Skin of body (tissue), 2 donors: ENCODE results near the gene FOXK2. TPM values are rescaled to one million over a fixed set of nuclear protein-coding genes. Genes with fewer than 3 reads are reported as not detected.

Experiments
- DNase-seq: peaks from one replicate; lab custom pipeline; 2025; lab: John Stamatoyannopoulos, UW
- total RNA-seq: library from RNA; depleted of rRNA; stranded (reverse); fragments of >200 nt; gene quantifications from one replicate; pipeline ENCODE4 v1.2.3, GENCODE V29; 2014

FOXK2 gene
- total RNA-seq, 1 donor from 2014 or later = 25.4 TPM

- DNase-seq = no peak
Observed at GRCh38 chr17:82588266-82589175, 69.0 kb downstream of the FOXK2 start.

DNA sequence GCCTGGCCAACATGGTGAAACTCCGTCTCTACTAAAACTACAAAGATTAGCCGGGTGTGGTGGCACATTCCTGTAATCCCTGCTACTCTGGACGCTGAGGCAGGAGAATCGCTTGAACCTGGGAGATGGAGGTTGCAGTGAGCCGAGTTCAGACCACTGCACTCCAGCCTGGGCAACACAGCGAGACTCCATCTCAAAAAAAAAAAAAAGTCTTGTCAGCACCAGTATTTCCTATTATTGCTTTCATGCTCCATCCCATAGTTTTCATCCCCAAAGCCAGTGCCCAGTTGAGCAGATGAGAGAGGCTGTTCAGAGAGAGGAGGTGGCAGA lies 70.3 kb downstream of the FOXK2 start:
- DNase-seq = no peak

- DNase-seq = no peak
Observed at GRCh38 chr17:82590216-82590615, 70.7 kb downstream of the FOXK2 start.

DNA sequence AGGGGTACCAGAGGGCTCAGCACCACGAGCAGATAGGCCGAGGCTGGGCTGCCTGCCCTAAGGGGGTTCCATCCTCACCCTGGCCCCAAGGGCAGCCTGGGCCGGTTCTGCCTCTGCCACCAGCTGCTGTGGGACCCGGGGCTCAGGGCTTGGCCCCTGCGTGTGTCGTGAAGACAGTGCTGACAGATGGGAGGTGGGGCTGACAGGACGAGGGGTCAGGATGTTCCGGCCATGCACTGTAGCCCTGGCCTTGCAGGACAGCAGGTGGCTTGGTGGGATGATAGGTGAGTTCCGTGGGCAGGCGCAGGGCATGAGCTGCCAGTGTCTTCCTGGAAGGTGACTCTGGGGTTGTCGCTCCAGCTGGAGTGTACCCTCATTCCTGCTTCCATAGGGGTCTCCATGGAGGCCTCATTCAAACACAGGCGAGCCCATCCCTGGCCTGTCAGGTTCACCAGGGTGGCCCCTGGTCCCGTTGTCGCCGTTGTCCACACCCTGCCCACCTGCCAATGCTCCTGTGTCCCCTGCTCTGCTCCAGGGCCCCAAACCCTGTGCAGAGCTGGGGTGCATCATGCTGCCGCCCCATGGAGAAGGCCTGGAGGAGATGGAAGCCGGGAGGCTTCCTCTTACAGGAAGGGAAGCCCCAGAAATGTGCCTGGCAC lies 71.5 kb downstream of the FOXK2 start:
- DNase-seq = no peak

DNA sequence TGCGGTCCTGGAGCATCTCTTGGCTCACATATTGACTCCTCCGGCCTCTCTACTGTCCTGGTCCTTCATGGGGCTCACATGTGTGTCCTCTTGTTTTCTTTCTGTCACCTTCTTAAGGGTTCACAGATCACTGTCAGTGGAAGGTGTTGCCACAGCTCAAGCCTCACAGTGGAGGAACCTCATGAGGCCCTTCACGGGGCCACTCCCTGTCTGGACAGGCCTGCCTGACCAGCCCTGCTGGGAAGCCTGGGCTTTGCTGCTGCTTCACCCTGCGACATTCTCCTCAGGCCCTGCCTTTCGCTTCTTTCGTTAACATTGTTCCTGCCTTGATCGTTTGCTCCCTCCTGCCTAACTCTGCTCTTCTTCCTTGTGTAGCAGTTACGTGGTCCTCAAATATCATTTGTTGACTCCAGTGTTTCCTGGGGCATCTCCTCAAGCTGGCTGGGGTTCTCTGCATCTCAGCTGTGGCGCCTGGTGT lies 72.8 kb downstream of the FOXK2 start:
- DNase-seq = no peak

- peak; percentile 70 for DNase-seq
Observed at GRCh38 chr17:82592767-82593589, 73.4 kb downstream of the FOXK2 start.

- DNase-seq = no peak
Observed at GRCh38 chr17:82593590-82594087, 74.1 kb downstream of the FOXK2 start.

DNA sequence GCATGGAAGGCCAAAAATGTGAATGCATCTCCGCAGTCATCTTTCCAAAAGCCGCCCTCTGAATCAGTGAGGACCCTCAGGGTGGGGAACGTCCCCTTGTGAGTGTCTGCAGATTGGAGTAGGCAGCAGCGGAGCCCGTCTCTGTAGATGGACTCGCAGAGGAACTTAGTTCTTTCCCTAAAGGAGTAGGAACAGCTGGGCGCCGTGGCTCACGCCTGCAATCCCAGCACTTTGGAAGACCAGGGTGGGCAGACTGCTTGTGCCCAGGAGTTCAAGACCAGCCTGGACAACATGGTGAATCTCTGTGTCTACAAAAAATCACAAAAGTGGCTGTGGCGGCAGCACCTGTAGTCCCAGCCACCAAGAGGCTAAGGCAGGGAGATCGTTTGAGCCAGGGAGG lies 75.0 kb downstream of the FOXK2 start:
- DNase-seq = no peak

DNA sequence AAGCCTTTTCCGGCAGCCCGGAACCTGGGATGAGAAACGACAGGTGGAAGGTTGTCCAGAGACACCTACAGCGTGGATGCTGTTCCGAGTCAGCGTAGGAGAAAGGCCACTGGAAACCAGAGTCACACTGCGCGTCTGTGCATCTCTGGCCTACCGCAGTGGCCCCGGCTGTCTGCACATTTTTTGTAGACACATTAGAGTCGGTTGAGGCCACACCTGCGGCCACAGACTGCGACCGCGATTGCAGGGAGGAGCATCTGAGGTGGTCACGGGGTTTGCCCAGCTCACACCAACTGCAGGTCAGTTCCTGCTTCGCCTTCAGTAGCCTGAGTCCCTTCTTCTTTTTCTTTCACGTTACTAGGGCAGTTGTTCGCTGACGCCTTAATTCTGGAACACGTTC lies 76.4 kb downstream of the FOXK2 start:
- DNase-seq = no peak

DNA sequence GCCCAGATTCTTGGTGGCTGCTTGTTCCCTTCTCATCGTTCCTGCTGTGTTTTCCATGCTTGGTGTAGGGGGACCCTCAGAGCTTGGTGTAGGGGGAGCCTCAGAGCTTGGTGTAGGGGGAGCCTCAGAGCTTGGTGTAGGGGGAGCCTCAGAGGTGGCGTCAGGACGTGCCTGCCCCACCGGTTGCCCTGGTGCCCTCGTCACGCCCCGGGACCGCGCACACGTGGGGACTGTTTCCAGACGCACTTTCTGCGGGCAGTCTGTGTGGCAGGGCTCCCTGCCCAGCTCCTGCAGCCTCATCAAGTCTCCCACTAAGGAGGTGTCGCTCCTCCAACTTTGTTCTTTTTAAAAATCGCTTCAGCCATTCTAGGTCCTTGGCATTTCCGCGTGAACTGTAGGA lies 76.8 kb downstream of the FOXK2 start:
- DNase-seq = no peak

GRCh38 chr17:82596837-82597672 lies 77.5 kb downstream of the FOXK2 start:
- no peak for DNase-seq

DNA sequence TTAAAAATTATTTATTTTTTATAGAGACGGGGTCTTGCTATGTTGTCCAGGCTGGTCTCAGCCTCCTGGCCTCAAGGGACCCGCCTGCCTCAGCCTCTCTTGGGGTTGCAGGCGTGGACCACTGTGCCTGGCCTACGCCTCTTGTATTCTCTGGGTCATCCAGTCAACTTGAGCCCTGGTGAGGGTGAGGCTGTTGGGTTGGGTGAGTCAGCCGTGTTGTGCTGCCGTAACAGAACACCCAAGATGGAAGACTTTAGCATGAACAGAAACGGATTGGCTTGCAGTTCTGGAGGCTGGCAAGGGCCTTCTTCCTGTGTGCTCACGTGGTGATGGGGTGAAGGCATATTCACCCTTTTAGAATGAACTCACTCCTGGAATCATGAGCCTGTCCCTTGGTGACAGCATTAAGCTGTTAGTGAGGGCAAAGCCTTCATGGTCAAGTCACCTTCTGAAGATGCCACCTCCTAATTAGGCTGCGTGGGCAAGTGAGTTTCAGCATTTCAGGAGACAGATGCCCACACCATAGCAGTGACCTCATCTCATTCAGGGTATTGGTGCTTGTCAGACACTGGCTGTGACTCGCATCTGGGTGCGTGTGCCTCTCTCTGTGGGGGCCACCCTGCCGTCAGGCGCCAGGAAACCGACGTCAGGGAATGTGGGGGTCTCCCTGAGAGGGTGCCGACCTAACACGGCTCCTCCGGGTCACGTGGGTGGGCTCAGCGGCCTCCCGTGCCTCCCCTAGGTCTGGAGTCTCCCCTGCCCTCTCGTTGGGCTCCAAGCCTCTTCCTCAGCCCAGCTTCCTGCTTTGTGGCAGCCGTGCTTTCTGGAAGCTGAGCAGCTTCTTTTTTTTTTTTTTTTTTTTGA lies 79.0 kb downstream of the FOXK2 start:
- DNase-seq = no peak

- no peak for DNase-seq
Observed at GRCh38 chr17:82599674-82600661, 80.4 kb downstream of the FOXK2 start.

- no peak for DNase-seq
Observed at GRCh38 chr17:82600731-82601446, 81.4 kb downstream of the FOXK2 start.

DNA sequence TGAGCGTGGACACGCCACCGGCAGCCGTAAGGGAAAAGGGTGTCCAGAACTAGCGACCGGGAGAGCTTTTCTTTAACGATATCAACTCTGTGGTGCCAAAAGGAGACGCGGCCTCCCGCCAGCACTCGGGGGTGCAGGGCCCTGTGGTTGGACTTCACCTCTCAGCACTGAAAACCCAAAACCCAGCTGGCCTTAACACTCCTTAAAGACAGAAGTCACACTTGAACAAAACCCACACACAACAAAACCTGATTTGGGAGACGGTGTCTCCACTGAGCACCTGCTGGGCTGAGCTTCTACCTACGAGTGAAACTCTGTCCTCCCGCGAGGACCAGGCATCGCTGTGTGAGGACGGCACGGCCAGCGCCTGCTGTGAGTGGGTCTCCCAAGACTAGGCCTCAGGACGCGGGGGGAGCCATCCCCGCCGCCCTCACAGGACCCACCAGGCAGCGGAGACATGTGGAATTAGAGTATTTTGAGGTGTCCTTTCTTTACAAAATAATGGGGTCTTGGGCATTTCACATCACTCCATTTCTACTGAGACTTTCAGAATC lies 82.0 kb downstream of the FOXK2 start:
- DNase-seq = no peak

GRCh38 chr17:82602487-82602886 lies 83.0 kb downstream of the FOXK2 start:
- DNase-seq = no peak

DNA sequence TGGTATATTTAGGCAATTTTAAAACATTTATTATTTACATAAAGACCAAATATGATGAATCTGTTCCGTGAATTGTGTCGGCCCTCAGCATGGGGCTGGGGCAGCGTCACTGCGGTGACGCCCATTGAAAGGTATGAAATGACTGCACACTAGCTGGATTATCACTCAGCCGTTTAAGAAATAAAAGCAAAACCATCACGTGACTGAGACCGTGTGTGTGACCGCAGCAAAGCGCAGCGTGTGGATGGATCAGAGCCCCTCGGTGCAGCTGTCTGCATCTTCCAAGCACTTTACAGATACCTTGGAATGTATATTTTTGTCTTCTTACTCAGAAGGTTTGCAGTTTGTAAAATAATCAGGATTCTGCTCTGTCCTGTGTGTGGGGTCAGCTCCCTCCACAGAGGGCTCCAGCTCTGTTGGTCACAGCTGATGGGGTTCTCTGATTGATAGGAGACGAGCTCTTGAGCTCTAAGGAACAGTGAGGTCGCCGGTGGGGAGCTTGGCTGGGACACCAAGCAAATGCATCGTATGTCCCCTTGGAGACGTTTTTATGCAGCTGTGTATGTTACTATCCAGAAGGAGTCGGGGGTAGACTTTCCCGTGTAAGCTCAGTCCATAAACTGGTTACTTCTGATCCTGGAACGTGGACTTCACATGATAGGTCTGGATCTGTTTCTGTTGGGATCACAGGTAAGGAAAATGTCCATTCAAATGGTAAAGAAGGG lies 83.6 kb downstream of the FOXK2 start:
- DNase-seq = no peak
